Measurements from ENCODE around the gene SSUH2.

- no peak for TF ChIP-seq FOS (IDR thresholded peaks at IDR 0.05; ENCODE audit: extremely low read depth, insufficient read length)
- TF ChIP-seq SMARCE1 (IDR thresholded peaks at IDR 0.05) = no peak
- TF ChIP-seq GATA2 (CRISPR knock-in tag; IDR thresholded peaks at IDR 0.05) = no peak
- TF ChIP-seq SIN3B (IDR thresholded peaks at IDR 0.05; ENCODE audit: low read depth) = no peak
- no peak for TF ChIP-seq POU5F1 (IDR thresholded peaks at IDR 0.05; ENCODE audit: borderline replicate concordance, low read depth, low read length, partially characterized antibody)
- no peak for TF ChIP-seq MITF (IDR thresholded peaks at IDR 0.05)
- no peak for TF ChIP-seq ZFP30 (CRISPR knock-in tag; IDR thresholded peaks at IDR 0.05; ENCODE audit: borderline replicate concordance)
Observed at GRCh38 chr3:8617921-8618320, 26.7 kb downstream of the SSUH2 start.

All from K562 (cell line).